Measurements from ENCODE around the gene GPD2. TPM values are rescaled to one million over a fixed set of nuclear protein-coding genes. Genes with fewer than 3 reads are reported as not detected.

The GPD2 gene
- total and polyA plus RNA-seq, 2 of the 13 experiments (the other 11 are each of a cell fraction or from before 2014, with no cell fraction given): not detected

GRCh38 chr2:156512451-156512850, 76.3 kb downstream of the GPD2 start:
- no peaks in the 10 kb centered on the region for H3K4me1 ChIP-seq (ENCODE audit: insufficient read depth, low read length)
- H3K4me3 ChIP-seq (replicated peaks in 1 of 3; ENCODE audit: insufficient read depth in 1 of 3, low read depth in 2 of 3, low read length in 3 of 3): no peak overlapping the region
- WGBS (ENCODE audit: low lambda C conversion rate): 2% methylated on average over 2 of the region's 2 CpGs
- intact Hi-C loops (cut with micrococcal nuclease; ENCODE audit: unreplicated experiment) (no loop called here), in situ Hi-C loops (cut with HindIII; ENCODE audit: extremely low pct_ligation_motif_present, low pct_unique_long_range_greater_than_20kb) (no loop called here)
- POLR2A ChIA-PET: no interaction called here
- no peak overlapping the region for H3K27ac ChIP-seq (ENCODE audit: extremely low read length, insufficient read depth, low read length)
- no peak overlapping the region for H2AFZ ChIP-seq (ENCODE audit: low read length)
- CTCF ChIA-PET (ENCODE audit: low intra/inter-chr PET ratio, low total read pairs): no interaction called here
- H4K20me1 ChIP-seq (ENCODE audit: insufficient read depth, low read length): no peaks in the 10 kb centered on the region
- ATAC-seq: no peak
- no peak for TF ChIP-seq TP53 (CRISPR knock-in tag; conservative IDR thresholded peaks at IDR 0.05)
- TF ChIP-seq KAT7 (CRISPR knock-in tag; IDR thresholded peaks at IDR 0.05; ENCODE audit: borderline replicate concordance): no peak
- TF ChIP-seq ZNF276 (CRISPR knock-in tag; IDR thresholded peaks at IDR 0.05; ENCODE audit: low read depth): no peak
- no peak for TF ChIP-seq NRL (CRISPR knock-in tag; IDR thresholded peaks at IDR 0.05; ENCODE audit: borderline replicate concordance)
- no peak for TF ChIP-seq NFE2 (CRISPR knock-in tag; IDR thresholded peaks at IDR 0.05)
- TF ChIP-seq ZNF124 (CRISPR knock-in tag; IDR thresholded peaks at IDR 0.05): no peak
- no peak for TF ChIP-seq ZNF383 (CRISPR knock-in tag; IDR thresholded peaks at IDR 0.05; ENCODE audit: borderline replicate concordance)
- H3K9ac ChIP-seq (ENCODE audit: insufficient read depth, low read depth, low read length): no peak overlapping the region
- no peak overlapping the region for H3K4me2 ChIP-seq (ENCODE audit: low read depth, low read length)
- H3K36me3 ChIP-seq (replicated peaks in 1 of 2; ENCODE audit: control insufficient read depth in 1 of 2, insufficient read depth in 2 of 2, low read length in 2 of 2): no peaks in the 10 kb centered on the region
- DNase-seq (ENCODE audit: low spot score): no peak
- no peaks in the 10 kb centered on the region for H3K79me2 ChIP-seq (ENCODE audit: insufficient read depth, low read length)
- BruUV-seq (replicated peaks): no TSS peak
- no peaks in the 10 kb centered on the region for H3K9me3 ChIP-seq (ENCODE audit: low read length)
- H3K27me3 ChIP-seq (ENCODE audit: control insufficient read depth in 1 of 2, insufficient read depth in 2 of 2, low read length in 2 of 2): no peaks in the 10 kb centered on the region
- FAIRE-seq: no peak

GRCh38 chr2:156513219-156513618, 77.0 kb downstream of the GPD2 start:
- TF ChIP-seq ZBTB38 (CRISPR knock-in tag; IDR thresholded peaks at IDR 0.05): no peak
- no peak for TF ChIP-seq ZBTB33 (CRISPR knock-in tag; IDR thresholded peaks at IDR 0.05)
- TF ChIP-seq XBP1 (CRISPR knock-in tag; IDR thresholded peaks at IDR 0.05): no peak
- no peak for TF ChIP-seq ZNF557 (CRISPR knock-in tag; IDR thresholded peaks at IDR 0.05)
- TF ChIP-seq HHEX (CRISPR knock-in tag; IDR thresholded peaks at IDR 0.05): no peak
- no peak for TF ChIP-seq MATR3 (CRISPR knock-in tag; IDR thresholded peaks at IDR 0.05)
- H3K27ac ChIP-seq (ENCODE audit: extremely low read length, insufficient read depth, low read length): no peak overlapping the region
- intact Hi-C loops (cut with micrococcal nuclease; ENCODE audit: unreplicated experiment) (no loop called here), in situ Hi-C loops (cut with HindIII; ENCODE audit: extremely low pct_ligation_motif_present, low pct_unique_long_range_greater_than_20kb) (no loop called here)
- H3K4me1 ChIP-seq (ENCODE audit: insufficient read depth, low read length): no peaks in the 10 kb centered on the region
- FAIRE-seq: no peak
- POLR2A ChIA-PET: no interaction called here
- CTCF ChIA-PET (ENCODE audit: low intra/inter-chr PET ratio, low total read pairs): no interaction called here
- 20% methylated on average over 2 of the region's 2 CpGs for WGBS (ENCODE audit: low lambda C conversion rate)
- H3K27me3 ChIP-seq (ENCODE audit: control insufficient read depth in 1 of 2, insufficient read depth in 2 of 2, low read length in 2 of 2): no peaks in the 10 kb centered on the region
- no peak overlapping the region for H3K4me2 ChIP-seq (ENCODE audit: low read depth, low read length)
- no peak for ATAC-seq
- H3K9ac ChIP-seq (ENCODE audit: insufficient read depth, low read depth, low read length): no peak overlapping the region
- no peak for DNase-seq (ENCODE audit: low spot score)
- BruUV-seq (replicated peaks): no TSS peak
- H3K4me3 ChIP-seq (replicated peaks in 1 of 3; ENCODE audit: insufficient read depth in 1 of 3, low read depth in 2 of 3, low read length in 3 of 3): no peak overlapping the region
- no peaks in the 10 kb centered on the region for H4K20me1 ChIP-seq (ENCODE audit: insufficient read depth, low read length)
- no peaks in the 10 kb centered on the region for H3K79me2 ChIP-seq (ENCODE audit: insufficient read depth, low read length)
- no peak overlapping the region for H2AFZ ChIP-seq (ENCODE audit: low read length)
- no peaks in the 10 kb centered on the region for H3K36me3 ChIP-seq (replicated peaks in 1 of 2; ENCODE audit: control insufficient read depth in 1 of 2, insufficient read depth in 2 of 2, low read length in 2 of 2)
- no peaks in the 10 kb centered on the region for H3K9me3 ChIP-seq (ENCODE audit: low read length)
